ENCODE data around the gene WDFY3. TPM values are rescaled to one million over a fixed set of nuclear protein-coding genes. Genes with fewer than 3 reads are reported as not detected.

The WDFY3 gene
- total RNA-seq, 1 donor: 91.9 TPM

DNA sequence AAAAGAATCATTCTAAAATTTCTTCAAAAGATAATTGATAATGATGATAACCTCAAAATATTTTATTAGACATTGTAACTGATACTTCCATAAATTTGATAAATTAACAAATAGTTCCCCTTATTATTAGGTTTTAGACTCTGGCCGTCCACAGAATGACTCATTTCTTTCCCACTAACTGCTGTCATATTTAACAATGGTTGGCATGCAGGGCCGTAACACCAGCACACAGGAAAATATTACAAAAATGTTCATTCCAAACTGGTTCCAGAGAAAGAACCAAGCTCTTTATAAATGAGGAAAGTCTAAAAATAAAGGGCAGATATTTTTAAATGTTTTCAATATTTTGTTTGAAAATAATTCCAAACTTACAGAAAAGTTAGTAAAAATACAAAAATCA, 28.2 kb downstream of the WDFY3 start:
- no peak for TF ChIP-seq CTCF (IDR thresholded peaks at IDR 0.05; ENCODE audit: extremely low read depth, low read depth, low read length)
- Histone ChIP-seq H4K20me1 (ENCODE audit: insufficient read depth, low read length) (no peaks in the 10 kb centered on the region), H3K4me3 (ENCODE audit: insufficient read depth, low read length) (no peak overlapping the region), H3K9me3 (ENCODE audit: low read depth, low read length) (no peaks in the 10 kb centered on the region), H3K4me2 (ENCODE audit: insufficient read depth, low read length) (peak overlapping the region; percentile 72), H3K27me3 (ENCODE audit: insufficient read depth, low read length) (no peaks in the 10 kb centered on the region), H2AFZ (ENCODE audit: low read length) (no peak overlapping the region), H3K27ac (ENCODE audit: low read depth, low read length) (peak overlapping the region; percentile 66), H3K79me2 (ENCODE audit: insufficient read depth, low read length) (peaks cover 93% of the 10 kb centered on the region), H3K4me1 (ENCODE audit: insufficient read depth, low read length) (peaks cover 18% of the 10 kb centered on the region), H3K36me3 (ENCODE audit: insufficient read depth, low read length) (peaks cover 4% of the 10 kb centered on the region)
- DNase-seq (ENCODE audit: insufficient read length, low spot score, missing footprints): peak; percentile 48

GRCh38 chr4:84937381-84937977, 29.0 kb downstream of the WDFY3 start:
- TF ChIP-seq CTCF (IDR thresholded peaks at IDR 0.05; ENCODE audit: extremely low read depth, low read depth, low read length): no peak
- peaks cover 92% of the 10 kb centered on the region for H3K79me2 ChIP-seq (ENCODE audit: insufficient read depth, low read length)
- H3K4me1 ChIP-seq (ENCODE audit: insufficient read depth, low read length): peaks cover 18% of the 10 kb centered on the region
- H3K9me3 ChIP-seq (ENCODE audit: low read depth, low read length): no peaks in the 10 kb centered on the region
- H3K36me3 ChIP-seq (ENCODE audit: insufficient read depth, low read length): no peaks in the 10 kb centered on the region
- H3K4me3 ChIP-seq (ENCODE audit: insufficient read depth, low read length): no peak overlapping the region
- no peak overlapping the region for H2AFZ ChIP-seq (ENCODE audit: low read length)
- no peaks in the 10 kb centered on the region for H3K27me3 ChIP-seq (ENCODE audit: insufficient read depth, low read length)
- no peak overlapping the region for H3K4me2 ChIP-seq (ENCODE audit: insufficient read depth, low read length)
- no peak for DNase-seq (ENCODE audit: insufficient read length, low spot score, missing footprints)
- no peaks in the 10 kb centered on the region for H4K20me1 ChIP-seq (ENCODE audit: insufficient read depth, low read length)
- peak overlapping the region; percentile 66 for H3K27ac ChIP-seq (ENCODE audit: low read depth, low read length)

DNA sequence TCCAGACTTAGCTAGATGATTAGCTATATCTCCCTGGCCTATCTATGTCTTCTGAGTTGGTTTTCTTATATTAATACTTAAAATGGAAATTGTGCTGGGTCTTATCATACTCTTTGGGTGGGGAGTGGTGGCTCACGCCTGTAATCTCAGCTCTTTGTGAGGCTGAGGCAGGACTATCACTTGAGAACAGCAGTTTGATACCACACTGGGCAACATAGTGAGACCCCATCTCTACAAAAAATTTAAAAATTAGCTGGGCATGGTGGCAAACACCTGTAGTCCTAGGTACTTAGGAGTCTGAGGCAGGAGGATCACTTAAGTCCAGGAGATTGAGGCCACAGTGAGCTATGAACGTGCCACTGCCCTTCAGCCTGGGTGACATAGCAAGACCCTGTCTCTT, 30.4 kb downstream of the WDFY3 start:
- TF ChIP-seq CTCF (IDR thresholded peaks at IDR 0.05; ENCODE audit: extremely low read depth, low read depth, low read length): no peak
- Histone ChIP-seq H3K4me2 (ENCODE audit: insufficient read depth, low read length) (no peak overlapping the region), H3K36me3 (ENCODE audit: insufficient read depth, low read length) (peaks cover 5% of the 10 kb centered on the region), H3K79me2 (ENCODE audit: insufficient read depth, low read length) (peaks cover 88% of the 10 kb centered on the region), H4K20me1 (ENCODE audit: insufficient read depth, low read length) (peaks cover 3% of the 10 kb centered on the region), H2AFZ (ENCODE audit: low read length) (no peak overlapping the region), H3K27ac (ENCODE audit: low read depth, low read length) (no peak overlapping the region), H3K9me3 (ENCODE audit: low read depth, low read length) (no peaks in the 10 kb centered on the region), H3K4me1 (ENCODE audit: insufficient read depth, low read length) (peaks cover 18% of the 10 kb centered on the region), H3K27me3 (ENCODE audit: insufficient read depth, low read length) (no peaks in the 10 kb centered on the region), H3K4me3 (ENCODE audit: insufficient read depth, low read length) (no peak overlapping the region)
- DNase-seq (ENCODE audit: insufficient read length, low spot score, missing footprints): no peak

DNA sequence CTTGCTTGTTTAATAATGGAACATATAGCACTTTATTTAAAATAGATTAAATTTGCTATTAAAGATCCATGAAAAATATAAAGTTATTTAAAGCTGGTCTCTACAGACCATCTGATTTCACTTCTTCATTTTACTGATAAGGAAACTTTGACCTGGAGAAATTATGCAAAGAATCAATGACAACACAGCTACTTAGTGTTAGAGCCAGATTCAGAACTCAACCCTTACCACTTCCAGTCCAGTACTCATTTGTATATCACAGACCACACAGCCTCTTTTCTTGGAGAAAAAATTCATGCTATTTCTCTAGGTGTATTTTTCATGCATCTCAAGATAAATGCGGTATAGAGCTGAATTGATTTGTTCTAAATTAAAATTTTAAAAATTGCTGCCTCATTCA, 34.0 kb downstream of the WDFY3 start:
- H4K20me1 ChIP-seq (ENCODE audit: insufficient read depth, low read length): peaks cover 3% of the 10 kb centered on the region

More for the DNA sequence above, 34.0 kb downstream of the WDFY3 start:
- Histone ChIP-seq H3K36me3 (ENCODE audit: insufficient read depth, low read length) (peaks cover 21% of the 10 kb centered on the region), H3K9me3 (ENCODE audit: low read depth, low read length) (no peaks in the 10 kb centered on the region), H3K27ac (ENCODE audit: low read depth, low read length) (no peak overlapping the region), H3K4me3 (ENCODE audit: insufficient read depth, low read length) (no peak overlapping the region), H3K4me2 (ENCODE audit: insufficient read depth, low read length) (no peak overlapping the region), H2AFZ (ENCODE audit: low read length) (no peak overlapping the region), H3K4me1 (ENCODE audit: insufficient read depth, low read length) (peaks cover 1% of the 10 kb centered on the region), H3K79me2 (ENCODE audit: insufficient read depth, low read length) (peaks cover 86% of the 10 kb centered on the region), H3K27me3 (ENCODE audit: insufficient read depth, low read length) (no peaks in the 10 kb centered on the region)
- TF ChIP-seq CTCF (IDR thresholded peaks at IDR 0.05; ENCODE audit: extremely low read depth, low read depth, low read length): no peak
- DNase-seq (ENCODE audit: insufficient read length, low spot score, missing footprints): no peak

Measured in osteoblast (primary cell).